GM19193 (cell line): ENCODE data around the gene HENMT1.

ENCODE experiments used
- POLR2A ChIP-seq: IDR thresholded peaks from 4 replicates; pipeline ENCODE4 v1.6.1; 2011; ENCODE audit not compliant: insufficient read depth, insufficient read length; ENCODE audit errors: extremely low read depth

Gene HENMT1

DNA sequence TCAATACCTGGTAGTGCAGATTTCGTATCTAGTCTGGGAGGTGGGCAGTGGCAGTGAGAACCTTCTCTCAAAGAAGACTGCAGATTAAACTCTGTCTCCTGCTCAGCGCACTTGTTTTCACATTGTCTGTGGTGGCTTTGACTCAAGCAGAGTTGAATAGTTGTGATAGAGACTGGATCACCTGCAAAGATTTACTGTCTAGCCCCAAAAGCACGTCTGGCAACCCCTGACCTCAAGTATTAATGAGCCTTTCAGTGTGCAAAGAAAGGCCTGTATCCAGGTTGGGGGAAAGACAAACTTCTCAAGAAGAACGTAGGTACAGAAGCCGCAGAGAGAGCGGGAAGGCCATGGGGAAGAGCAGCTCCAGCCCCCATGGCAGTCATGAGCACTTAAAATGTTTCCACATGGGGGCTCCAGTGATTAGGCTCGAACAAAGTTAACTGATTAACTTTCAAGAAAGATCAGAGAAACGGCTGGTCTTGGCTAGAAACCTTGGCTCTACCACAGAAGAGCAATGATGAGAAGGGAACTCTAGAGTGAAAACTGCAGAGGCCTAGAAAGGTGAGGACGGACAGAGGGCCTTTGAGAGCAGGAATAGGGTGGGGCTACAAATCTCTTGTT, 15.2 kb downstream of the HENMT1 start:
- TF ChIP-seq POLR2A: no peak

DNA sequence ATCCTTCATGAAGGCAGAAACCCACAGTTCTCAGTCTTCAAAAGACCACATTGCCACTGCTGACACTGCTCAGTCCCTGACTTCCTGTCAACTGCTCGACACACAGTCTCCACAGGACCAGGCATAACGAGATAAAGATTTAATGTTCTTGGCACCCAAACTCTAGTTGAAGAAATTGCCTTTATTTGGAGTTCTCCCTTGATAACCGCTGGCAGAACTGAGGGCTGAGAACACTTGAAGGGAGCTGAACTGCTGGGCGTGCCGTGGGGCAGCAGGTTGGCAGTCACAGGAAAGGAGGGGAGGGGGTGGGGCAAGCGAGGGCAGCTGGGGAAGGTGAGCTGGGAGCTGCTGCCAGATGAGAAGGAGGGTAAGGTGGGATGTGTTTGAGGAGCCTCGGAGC, 15.9 kb downstream of the HENMT1 start:
- no peak for TF ChIP-seq POLR2A

DNA sequence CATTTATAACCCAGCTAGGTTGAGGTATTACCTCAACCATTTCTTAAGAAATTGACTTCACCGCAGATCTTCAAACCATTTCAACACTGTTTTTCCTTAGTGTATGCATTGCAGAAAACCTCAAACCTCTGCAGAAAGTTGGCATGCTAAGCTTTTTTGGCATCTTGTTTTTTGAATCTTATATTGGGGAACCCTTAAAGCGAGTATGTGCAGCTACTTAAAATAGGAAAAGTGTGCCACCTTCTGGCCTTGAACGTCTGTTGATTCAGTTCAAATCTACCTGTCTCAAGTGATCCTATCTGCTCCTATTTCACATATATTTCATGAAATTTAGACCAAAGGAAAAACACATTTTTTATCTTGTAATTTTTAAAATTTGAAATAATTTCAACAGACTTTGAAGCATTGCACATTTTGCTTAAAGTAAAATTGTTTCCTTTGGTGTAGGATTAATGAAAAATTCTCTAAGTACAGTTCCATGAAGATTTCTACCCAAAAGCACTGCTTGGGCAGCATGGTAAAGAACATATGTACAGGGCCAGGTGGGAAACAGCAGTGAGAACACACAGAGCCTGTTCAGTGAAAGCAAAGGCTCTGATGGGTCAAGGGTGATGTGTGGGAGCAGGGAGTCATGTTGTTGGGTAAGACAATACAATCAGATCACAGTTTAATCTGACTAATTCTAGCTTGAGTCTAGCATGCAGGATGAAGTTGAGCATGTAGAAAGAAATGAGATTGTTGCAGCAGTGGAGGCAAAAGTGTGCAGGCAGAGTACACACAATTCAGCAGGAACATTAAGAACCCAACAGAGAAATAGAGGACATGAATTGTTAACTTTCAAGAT, 17.2 kb downstream of the HENMT1 start:
- no peak for TF ChIP-seq POLR2A

DNA sequence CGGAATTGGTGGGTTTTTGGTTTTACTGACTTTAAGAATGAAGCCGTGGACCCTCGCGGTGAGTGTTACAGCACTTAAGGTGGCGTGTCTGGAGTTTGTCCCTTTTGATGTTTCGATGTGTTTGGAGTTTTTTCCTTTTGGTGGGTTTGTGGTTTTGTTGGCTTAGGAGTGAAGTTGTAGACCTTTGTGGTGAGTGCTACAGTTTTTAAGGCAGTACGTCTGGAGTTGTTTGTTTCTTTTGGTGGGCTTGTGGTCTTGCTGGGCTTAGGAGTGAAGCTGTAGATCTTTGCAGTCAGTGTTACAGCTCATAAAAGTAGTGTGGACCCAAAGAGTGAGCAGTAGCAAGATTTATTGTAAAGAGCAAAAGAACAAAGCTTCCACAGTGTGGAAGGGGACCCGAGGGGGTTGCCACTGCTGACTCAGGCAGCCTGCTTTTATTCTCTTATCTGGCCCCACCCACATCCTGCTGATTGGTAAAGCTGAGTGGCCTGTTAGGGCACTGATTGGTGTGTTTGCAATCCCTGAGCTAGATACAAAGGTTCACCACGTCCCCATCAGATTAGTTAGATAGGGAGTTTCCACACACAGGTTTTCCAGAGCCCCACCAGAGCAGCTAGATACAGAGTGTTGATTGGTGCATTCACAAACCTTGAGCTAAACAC, 20.9 kb downstream of the HENMT1 start:
- no peak for TF ChIP-seq POLR2A

DNA sequence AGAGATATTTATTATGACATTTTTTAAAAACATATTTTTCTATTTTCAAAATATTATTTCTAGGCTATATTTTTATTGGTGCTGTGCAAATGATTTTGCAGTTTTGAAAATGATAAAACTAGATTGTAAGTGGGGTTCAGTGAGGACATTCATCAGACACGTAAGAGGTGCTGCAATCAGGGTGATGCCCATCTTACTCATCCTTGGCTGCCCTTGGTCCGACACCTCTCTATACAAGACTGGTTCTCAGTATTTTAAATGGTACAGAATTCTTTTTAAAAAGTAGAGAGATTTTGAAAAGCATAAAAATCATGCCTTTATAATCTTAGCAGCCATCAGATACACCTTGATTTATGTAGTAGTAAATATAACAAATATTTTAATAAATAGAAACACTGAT, 24.0 kb downstream of the HENMT1 start:
- no peak for TF ChIP-seq POLR2A

DNA sequence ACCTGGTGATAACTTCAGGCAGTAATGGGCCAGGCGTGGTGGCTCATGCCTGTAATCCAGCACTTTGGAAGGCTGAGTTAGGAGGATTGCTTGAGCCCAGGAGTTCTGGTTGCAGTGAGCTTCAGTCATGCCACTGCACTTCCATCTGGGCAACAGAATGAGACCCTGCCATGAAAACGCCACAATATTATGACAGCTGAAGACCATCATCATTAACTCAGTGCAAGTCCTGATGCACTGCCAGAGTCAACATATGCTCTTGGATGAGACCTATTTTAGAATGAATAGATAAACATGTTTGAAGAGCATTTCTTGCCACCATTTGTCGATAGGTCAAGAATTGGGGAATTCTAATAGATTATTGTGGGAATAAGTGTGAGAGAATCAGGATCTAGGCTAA, 26.4 kb downstream of the HENMT1 start:
- TF ChIP-seq POLR2A: no peak

DNA sequence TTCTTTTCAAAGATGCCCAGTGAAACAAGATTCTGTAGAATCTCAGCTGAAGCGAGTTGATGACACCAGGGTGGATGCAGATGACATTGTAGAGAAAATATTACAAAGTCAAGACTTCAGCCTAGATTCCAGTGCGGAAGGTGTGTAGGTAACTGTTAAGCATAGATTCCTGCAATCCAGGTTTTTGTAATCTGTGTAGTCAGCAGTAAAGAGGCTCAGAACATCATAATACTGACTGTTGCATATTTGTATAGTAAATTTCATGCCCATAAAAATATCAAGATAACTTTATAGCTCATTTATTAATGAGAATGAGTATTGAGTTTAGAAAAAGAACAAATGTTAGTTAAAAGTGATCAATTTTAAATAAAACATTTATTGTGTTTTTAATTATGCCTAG, 32.2 kb downstream of the HENMT1 start:
- TF ChIP-seq POLR2A: no peak

DNA sequence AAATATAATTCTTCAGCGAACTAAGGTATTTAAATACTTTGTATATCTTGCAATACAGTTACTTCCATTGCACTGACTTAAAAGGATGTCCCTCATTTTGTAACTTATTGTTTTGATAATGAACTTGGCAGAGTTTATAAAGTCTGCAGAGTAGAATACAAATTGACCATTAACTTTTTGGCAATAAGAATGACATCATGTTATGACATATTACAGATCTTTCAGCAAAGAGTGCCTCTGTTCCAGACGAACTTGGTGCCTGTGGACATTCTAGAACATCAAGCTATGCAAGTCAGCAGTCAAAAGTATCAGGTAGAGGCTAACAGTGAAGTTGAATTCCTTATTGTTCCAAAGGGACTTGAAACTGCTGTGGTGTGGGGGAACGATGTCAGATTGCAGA, 32.9 kb downstream of the HENMT1 start:
- no peak for TF ChIP-seq POLR2A

DNA sequence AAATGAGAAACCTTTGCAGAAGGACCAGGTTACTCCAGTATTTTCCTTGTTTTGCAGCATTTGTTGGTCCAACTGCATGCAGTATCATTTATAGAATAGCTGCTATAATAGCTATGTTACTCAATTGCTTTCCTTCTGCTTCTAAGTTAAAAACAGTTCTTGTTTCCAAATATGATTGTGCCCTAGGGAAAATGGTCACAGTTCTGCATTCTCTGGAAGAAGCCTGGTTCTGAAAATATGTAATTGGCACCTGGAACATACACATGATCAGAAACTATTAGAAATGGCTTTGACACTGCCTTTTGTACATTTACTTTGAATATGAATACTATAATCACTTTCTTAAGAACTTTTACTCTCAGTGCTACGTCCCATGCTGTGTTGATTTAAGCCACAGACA, 33.6 kb downstream of the HENMT1 start:
- TF ChIP-seq POLR2A: no peak

DNA sequence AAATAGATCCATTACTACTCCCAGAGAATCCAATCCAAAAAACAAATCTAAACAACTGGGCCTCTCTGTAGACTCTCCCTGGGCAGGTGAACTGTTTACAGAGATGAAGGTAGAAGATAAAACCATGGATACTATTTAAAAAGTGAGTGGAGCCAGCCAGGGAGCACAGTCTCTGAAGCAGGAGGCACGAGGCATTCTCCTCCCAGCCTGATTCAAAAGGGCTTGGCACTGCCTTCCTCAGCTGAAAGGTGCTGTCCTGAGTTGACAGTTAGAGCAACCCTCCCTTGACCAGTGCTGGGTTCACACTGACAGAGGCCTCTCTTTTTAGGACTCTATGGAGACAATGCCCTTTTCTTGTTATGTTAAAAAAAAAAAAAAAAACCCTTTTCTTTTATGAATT, 36.8 kb downstream of the HENMT1 start:
- TF ChIP-seq POLR2A: no peak

DNA sequence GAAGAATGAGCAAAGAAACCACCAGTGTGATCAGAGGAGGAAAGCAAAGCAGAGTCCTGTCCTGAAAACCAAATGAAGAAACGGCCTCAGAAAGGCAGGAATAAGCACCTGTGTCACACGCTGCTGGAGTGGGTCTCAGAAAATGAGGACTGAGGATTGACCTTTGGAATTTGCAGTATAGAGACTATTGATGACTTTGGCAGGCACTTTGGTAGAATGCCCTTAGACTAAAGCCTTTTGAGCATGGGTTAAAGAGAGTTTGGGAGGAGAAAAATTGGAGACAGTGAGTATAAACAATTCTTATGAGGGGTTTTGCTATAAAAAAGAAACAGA, 43.2 kb downstream of the HENMT1 start:
- no peak for TF ChIP-seq POLR2A

DNA sequence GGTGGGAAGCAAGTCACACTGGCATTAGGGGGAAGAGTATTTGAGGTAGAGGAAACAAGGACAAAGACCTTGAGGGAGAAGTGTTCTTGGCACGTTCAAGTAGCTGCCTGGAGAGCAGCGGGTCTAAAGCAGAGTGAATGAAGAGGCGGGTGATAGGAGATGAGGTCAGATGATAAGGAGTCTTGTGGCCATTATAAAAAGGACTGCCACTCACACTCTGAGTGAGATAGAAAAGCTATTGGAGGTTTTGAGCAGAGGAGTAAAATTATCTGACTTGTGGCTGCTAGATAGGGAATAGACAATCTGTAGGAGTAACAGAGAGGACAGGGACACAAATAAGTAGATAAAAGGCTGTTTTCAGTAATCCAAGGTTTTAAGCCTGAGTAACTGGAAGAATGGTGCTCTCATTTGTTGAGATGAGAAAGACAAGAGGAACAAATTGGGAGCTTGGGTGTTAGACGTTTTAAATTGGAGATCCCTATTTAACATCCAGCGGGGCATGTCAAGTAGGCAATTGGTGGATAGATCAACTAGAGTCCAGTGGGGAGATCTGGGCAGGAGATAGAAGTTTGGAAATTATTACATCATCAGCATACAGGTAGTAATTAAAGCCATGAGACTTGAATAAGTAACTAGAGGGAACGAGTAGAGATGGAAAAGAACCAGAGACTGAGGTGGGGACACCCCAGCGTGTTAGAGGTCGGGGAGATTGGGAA, 43.7 kb downstream of the HENMT1 start:
- TF ChIP-seq POLR2A: no peak

DNA sequence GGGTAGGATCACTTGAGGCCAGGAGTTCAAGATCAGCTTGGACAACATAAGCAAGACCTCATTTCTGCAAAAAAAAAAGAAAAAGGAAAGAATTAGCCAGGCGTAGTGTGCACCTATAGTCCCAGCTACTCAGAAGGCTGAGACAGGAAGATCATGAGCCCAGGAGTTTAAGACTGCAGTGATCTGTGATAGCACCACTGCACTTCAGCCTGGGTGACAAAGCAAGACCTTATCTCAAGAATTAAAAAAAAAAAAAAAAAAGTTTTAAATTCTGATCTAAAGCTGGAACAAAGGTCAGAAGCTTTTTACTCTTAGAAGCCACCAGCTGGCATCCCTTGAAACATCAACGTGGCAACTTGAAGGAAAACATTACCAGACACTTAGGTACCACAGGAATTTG, 45.3 kb downstream of the HENMT1 start:
- no peak for TF ChIP-seq POLR2A

DNA sequence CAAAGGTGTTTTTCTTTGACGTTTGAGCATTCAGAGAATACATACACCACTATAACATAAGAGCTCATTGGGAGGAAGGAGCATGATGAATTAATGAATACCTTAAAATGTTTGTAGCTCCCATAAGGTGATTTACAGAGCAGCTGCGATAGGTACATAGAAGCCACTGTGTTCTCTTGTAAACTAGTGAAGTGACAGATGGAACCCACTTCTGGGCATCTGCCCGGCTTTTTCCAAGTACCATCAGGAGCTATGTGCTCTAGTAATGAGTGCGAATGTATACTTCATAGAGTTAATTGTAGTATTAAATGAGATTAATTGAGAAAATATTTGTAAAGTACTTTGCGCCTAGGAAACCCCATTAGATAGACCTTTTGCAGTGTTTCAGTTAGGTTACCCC, 48.4 kb downstream of the HENMT1 start:
- TF ChIP-seq POLR2A: no peak

DNA sequence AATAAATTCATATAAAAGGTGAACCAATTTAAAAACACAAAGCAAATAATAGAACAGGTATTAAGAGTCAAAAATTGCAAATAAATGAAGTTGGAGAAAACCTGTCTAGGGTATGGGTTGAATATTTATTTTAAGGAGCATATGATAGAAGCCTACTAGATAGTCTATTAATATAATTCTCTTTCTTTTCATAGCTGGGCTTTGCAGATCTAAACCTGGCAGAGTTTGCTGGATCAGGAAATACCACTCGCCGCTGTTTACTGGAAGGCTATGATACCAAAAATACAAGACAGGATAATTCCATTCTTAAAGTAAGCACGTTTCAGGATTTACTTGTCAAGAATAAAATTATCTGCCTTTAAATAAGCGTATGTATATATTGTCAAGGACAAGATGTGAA, 48.9 kb downstream of the HENMT1 start:
- TF ChIP-seq POLR2A: no peak
